H1 (cell line): ENCODE data around the gene KSR2. TPM values are rescaled to one million over a fixed set of nuclear protein-coding genes. Genes with fewer than 3 reads are reported as not detected.

Source experiments
- CTCF ChIA-PET: fragments of 300-600 bp; sonication (Branson Sonifier 250); formaldehyde crosslinking; loops from one replicate; lab custom pipeline; 2021; ENCODE audit not compliant: partially characterized antibody; lab: Charles Lee
- POLR2A ChIA-PET: fragments of 300-600 bp; sonication (Branson Sonifier 250); formaldehyde crosslinking; loops from one replicate; lab custom pipeline; 2021; ENCODE audit warnings: inconsistent platforms; ENCODE audit not compliant: partially characterized antibody; lab: Charles Lee
- DNase-seq, 2 experiments: peaks; one replicate each; pipeline versions ENCODE4 v3.0.0 to v3.0.0-alpha.2; 2010 to 2022; ENCODE audit warnings: low spot score in 2 of 2, low read depth in 1 of 2, mixed read lengths in 1 of 2
- FAIRE-seq: peaks from 2 replicates; lab custom pipeline; 2011; peaks lifted over from hg19 to GRCh38; lab: Jason Lieb, UNC
- H2AFZ ChIP-seq: 2 replicates; pipeline ENCODE4 v1.8.1; 2012; ENCODE audit warnings: low read length, inconsistent platforms
- H2AK5ac ChIP-seq: 2 replicates; pipeline ENCODE4 v1.6.1; 2013; ENCODE audit warnings: low read depth, low read length
- H2BK120ac ChIP-seq: replicated peaks from 2 replicates; pipeline ENCODE3; 2013; ENCODE audit warnings: low read depth, low read length, inconsistent platforms
- H2BK12ac ChIP-seq: 2 replicates; pipeline ENCODE4 v1.6.1; 2013; ENCODE audit warnings: low read depth, low read length
- H2BK15ac ChIP-seq: 2 replicates; pipeline ENCODE4 v1.6.1; 2013; ENCODE audit warnings: low read length
- H2BK20ac ChIP-seq: 2 replicates; pipeline ENCODE4 v1.6.1; 2013; ENCODE audit warnings: low read length
- H2BK5ac ChIP-seq: 2 replicates; pipeline ENCODE4 v1.6.1; 2013; ENCODE audit warnings: low read depth, low read length
- H3K14ac ChIP-seq: 2 replicates; pipeline ENCODE4 v1.6.1; 2013; ENCODE audit warnings: inconsistent platforms; ENCODE audit not compliant: insufficient read length
- H3K18ac ChIP-seq: 2 replicates; pipeline ENCODE4 v1.6.1; 2013; ENCODE audit warnings: low read length; ENCODE audit errors: extremely low read depth
- H3K23ac ChIP-seq: 2 replicates; pipeline ENCODE4 v1.6.1; 2013; ENCODE audit warnings: inconsistent platforms; ENCODE audit not compliant: insufficient read length
- H3K23me2 ChIP-seq: 2 replicates; pipeline ENCODE4 v1.6.1; 2013; ENCODE audit warnings: low read depth, low read length
- H3K27ac ChIP-seq: 2 replicates; pipeline ENCODE4 v1.6.1; 2011; ENCODE audit warnings: low read depth, low read length, inconsistent platforms
- H3K27me3 ChIP-seq, 4 experiments: replicated peaks in 1 of 4; 1 replicate in 1 of 4; 2 replicates in 3 of 4; pipeline versions ENCODE4 v1.6.1 to v1.8.1; 2011 to 2013; ENCODE audit warnings: low read length in 3 of 4, mild to moderate bottlenecking in 3 of 4, inconsistent platforms in 2 of 4, mixed read lengths in 2 of 4, moderate library complexity in 1 of 4; ENCODE audit not compliant: control insufficient read depth in 3 of 4, insufficient read depth in 3 of 4; ENCODE audit errors: extremely low read depth in 1 of 4
- H3K36me3 ChIP-seq, 4 experiments: 2 replicates each; pipeline versions ENCODE4 v1.6.1 to v1.8.1; 2011 to 2013; ENCODE audit warnings: mild to moderate bottlenecking in 4 of 4, low read length in 3 of 4, moderate library complexity in 2 of 4, control low read depth in 1 of 4, inconsistent platforms in 1 of 4; ENCODE audit not compliant: insufficient read depth in 4 of 4, control insufficient read depth in 2 of 4
- H3K4ac ChIP-seq: replicated peaks from 2 replicates; pipeline ENCODE3; 2013; ENCODE audit warnings: low read length, low read depth, mixed read lengths, inconsistent platforms; ENCODE audit not compliant: insufficient read length
- H3K4me1 ChIP-seq, 4 experiments: replicated peaks in 1 of 4; 1 replicate in 1 of 4; 2 replicates in 3 of 4; pipeline versions ENCODE4 v1.6.1 to v1.8.1; 2011 to 2013; ENCODE audit warnings: low read length in 3 of 4, inconsistent platforms in 2 of 4, mixed read lengths in 1 of 4; ENCODE audit not compliant: insufficient read depth in 4 of 4, control insufficient read depth in 3 of 4
- H3K4me2 ChIP-seq, 2 experiments: 2 replicates each; pipeline versions ENCODE4 v1.6.1 to v1.8.1; 2011 to 2013; ENCODE audit warnings: low read depth in 2 of 2, low read length in 2 of 2, control low read depth in 1 of 2, inconsistent platforms in 1 of 2, mild to moderate bottlenecking in 1 of 2; ENCODE audit not compliant: insufficient read depth in 1 of 2
- H3K4me3 ChIP-seq, 4 experiments: fragments of 200-600, 300-600 bp in 1 of 4; sonication (generic), shearing (Covaris generic), sonication (Bioruptor Twin) in 1 of 4; 2 replicates each; pipeline versions ENCODE4 v1.5.1 to v1.8.1; 2011 to 2016; ENCODE audit warnings: low read length in 4 of 4, low read depth in 3 of 4, control low read depth in 2 of 4, inconsistent platforms in 2 of 4, mild to moderate bottlenecking in 2 of 4, mixed read lengths in 1 of 4, moderate library complexity in 1 of 4; ENCODE audit not compliant: insufficient read depth in 2 of 4; ENCODE audit errors: extremely low read depth in 1 of 4
- H3K56ac ChIP-seq: replicated peaks from 2 replicates; pipeline ENCODE3; 2013; ENCODE audit warnings: low read depth, mild to moderate bottlenecking, mixed read lengths, low read length, inconsistent platforms; ENCODE audit not compliant: insufficient read length
- H3K79me1 ChIP-seq: 2 replicates; pipeline ENCODE4 v1.6.1; 2013; ENCODE audit warnings: low read depth, low read length, control low read depth
- H3K79me2 ChIP-seq, 2 experiments: 2 replicates each; pipeline versions ENCODE4 v1.6.1 to v1.8.1; 2012 to 2013; ENCODE audit warnings: low read length in 2 of 2, mild to moderate bottlenecking in 2 of 2, inconsistent platforms in 1 of 2; ENCODE audit not compliant: insufficient read depth in 2 of 2, control insufficient read depth in 1 of 2
- H3K9ac ChIP-seq, 4 experiments: replicated peaks in 1 of 4; 1 replicate in 1 of 4; 2 replicates in 3 of 4; pipeline versions ENCODE4 v1.6.1 to v1.8.1; 2011 to 2013; ENCODE audit warnings: low read depth in 3 of 4, low read length in 3 of 4, control low read depth in 2 of 4, mild to moderate bottlenecking in 2 of 4, moderate library complexity in 2 of 4, inconsistent platforms in 1 of 4; ENCODE audit errors: extremely low read depth in 1 of 4
- H3K9me3 ChIP-seq, 2 experiments: 2 replicates each; pipeline versions ENCODE4 v1.6.1 to v1.8.1; 2012 to 2013; ENCODE audit warnings: mild to moderate bottlenecking in 2 of 2, moderate library complexity in 2 of 2, control low read depth in 1 of 2, inconsistent platforms in 1 of 2, low read depth in 1 of 2, low read length in 1 of 2, mixed read lengths in 1 of 2; ENCODE audit not compliant: insufficient read depth in 2 of 2
- H4K20me1 ChIP-seq, 2 experiments: replicated peaks in 1 of 2; 2 replicates each; pipeline versions ENCODE3 to v1.8.1; 2011 to 2013; ENCODE audit warnings: inconsistent platforms in 2 of 2, low read length in 2 of 2, mild to moderate bottlenecking in 1 of 2; ENCODE audit not compliant: insufficient read depth in 2 of 2, control insufficient read depth in 1 of 2
- H4K5ac ChIP-seq: 2 replicates; pipeline ENCODE4 v1.6.1; 2013; ENCODE audit warnings: low read length, low read depth, mixed read lengths, inconsistent platforms; ENCODE audit not compliant: insufficient read length
- H4K8ac ChIP-seq: 2 replicates; pipeline ENCODE4 v1.8.0; 2013; ENCODE audit warnings: mild to moderate bottlenecking, moderate library complexity, low read length, inconsistent platforms; ENCODE audit not compliant: insufficient read depth; ENCODE audit errors: extremely low read depth
- H4K91ac ChIP-seq: replicated peaks from 2 replicates; pipeline ENCODE3; 2013; ENCODE audit warnings: low read length, mixed read lengths, inconsistent platforms; ENCODE audit not compliant: insufficient read length
- ASH2L ChIP-seq: fragments of 200-600, 300-600 bp; sonication (generic); IDR thresholded peaks from one replicate; pipeline ENCODE4 v1.7.1; 2017; ENCODE audit warnings: low read length
- CBX8 ChIP-seq: fragments of 300-800, 300-1000 bp; sonication (generic); IDR thresholded peaks from 2 replicates; pipeline ENCODE4 v1.7.1; 2016; ENCODE audit warnings: low read depth, low read length, borderline replicate concordance
- CHD2 ChIP-seq: IDR thresholded peaks from 2 replicates; pipeline ENCODE4 v1.6.1; 2012; ENCODE audit warnings: low read length, improper control_type of control experiment
- SRF ChIP-seq: IDR thresholded peaks from 2 replicates; pipeline ENCODE4 v1.6.1; 2011; ENCODE audit warnings: mild to moderate bottlenecking, low read depth, low read length, moderate library complexity
- whole genome bisulfite sequencing, 2 experiments: shearing (Covaris generic) in 1 of 2; methylation state at CpG; one replicate each; pipeline versions ENCODE4 v1.1.6 to v1.1.7; 2013 to 2015; ENCODE audit warnings: low lambda C conversion rate in 2 of 2, mixed read lengths in 2 of 2, inconsistent platforms in 1 of 2, low coverage in 1 of 2, missing lambda C conversion rate in 1 of 2; ENCODE audit not compliant: insufficient replicate concordance in 2 of 2, insufficient coverage in 1 of 2, insufficient read length in 1 of 2; ENCODE audit errors: extremely low coverage in 1 of 2, missing lambda C conversion rate in 1 of 2; 5-methylcytosine and 5-hydroxymethylcytosine counted together
- polyA plus RNA-seq, 7 experiments: library from polyadenylated mRNA; depleted of rRNA in 3 of 7; stranded (reverse) in 5 of 7; unstranded in 2 of 7; fragments of >200 nt in 5 of 7; fragments of 200-250 nt in 2 of 7; gene quantifications; 1 replicate in 5 of 7; 2 replicates in 1 of 7; 4 replicates in 1 of 7; pipeline versions ENCODE4 v1.2.1 to v1.2.3, GENCODE V29; 2011 to 2013; ENCODE audit warnings: missing spikeins in 2 of 7, mixed read lengths in 2 of 7
- total RNA-seq: library from RNA; stranded (reverse); fragmentation: NEBNext Ultra II Directional; extraction: Animal tissue kit (Norgen Biotek cat#: 25700); gene quantifications from 2 replicates; pipeline ENCODE4 v1.2.1, GENCODE V29; 2021

KSR2 gene
- total and polyA plus RNA-seq, 2 of the 8 experiments (the other 6 are each of a cell fraction or from before 2014, with no cell fraction given), result 0.74 to 2.2 TPM

GRCh38 chr12:117789195-117789912 lies 179.4 kb downstream of the KSR2 start:
- Histone ChIP-seq H4K8ac (no peak overlapping the region), H3K23ac (no peak overlapping the region), H2BK15ac (no peak overlapping the region), H2BK12ac (peak overlapping the region; percentile 40), H3K79me2 (no peaks in the 10 kb centered on the region), H3K4me3 (no peak overlapping the region), H2BK20ac (peak overlapping the region; percentile 49; the same call in 1 of the 2 replicates), H3K27me3 (no peaks in the 10 kb centered on the region; a peak in 2 of 7 replicates), H2BK120ac (no peak overlapping the region), H4K5ac (no peak overlapping the region), H2BK5ac (peak overlapping the region; percentile 20; the same call in 1 of the 2 replicates), H2AFZ (no peak overlapping the region), H3K27ac (no peak overlapping the region; the same call in 1 of the 2 replicates), H3K4ac (no peak overlapping the region), H3K56ac (no peak overlapping the region), H3K23me2 (peaks cover 14% of the 10 kb centered on the region), H2AK5ac (no peak overlapping the region), H3K14ac (no peak overlapping the region), H4K20me1 (peaks cover 0 to 9% of the 10 kb centered on the region in 2 experiments), H3K9me3 (peaks cover 0 to 10% of the 10 kb centered on the region in 2 experiments; a peak in 2 of 4 replicates), H3K9ac (no peak overlapping the region), H4K91ac (no peak overlapping the region), H3K36me3 (peaks cover 0 to 3% (median 0%) of the 10 kb centered on the region in 4 experiments; a peak in 1 of 8 replicates), H3K4me2 (peak overlapping the region; percentile 13 to 23; a peak in 2 of 4 replicates), H3K4me1 (peaks cover 2 to 13% (median 10%) of the 10 kb centered on the region in 4 experiments; a peak in 5 of 7 replicates), H3K18ac (no peak overlapping the region), H3K79me1 (peaks cover 2% of the 10 kb centered on the region; the same call in 1 of the 2 replicates)
- ChIA-PET CTCF (interaction anchor here (0.6 to 2.9 kb wide), 4 partner anchors 11 to 200 kb away, joined by 3 to 11 read pairs (median 3); no protein-coding TSS in a partner anchor), POLR2A (interaction anchor here (1.7 kb wide), 1 partner anchor 84 kb away, joined by 3 read pairs; no protein-coding TSS in a partner anchor)
- 73% methylated on average over 7 of the region's 7 CpGs; no CpG with 5 or more reads in 1 of the 2 experiments for WGBS, 2 experiments
- DNase-seq (no peak), FAIRE-seq (no peak)
- TF ChIP-seq SRF, result no peak
- TF ChIP-seq ASH2L, result no peak
- TF ChIP-seq CHD2, result no peak
- TF ChIP-seq CBX8, result no peak
